ENCODE data around the gene CFAP299. TPM values are rescaled to one million over a fixed set of nuclear protein-coding genes. Genes with fewer than 3 reads are reported as not detected.

Gene CFAP299
- total RNA-seq, 3 donors from 2014 or later = not detected

DNA sequence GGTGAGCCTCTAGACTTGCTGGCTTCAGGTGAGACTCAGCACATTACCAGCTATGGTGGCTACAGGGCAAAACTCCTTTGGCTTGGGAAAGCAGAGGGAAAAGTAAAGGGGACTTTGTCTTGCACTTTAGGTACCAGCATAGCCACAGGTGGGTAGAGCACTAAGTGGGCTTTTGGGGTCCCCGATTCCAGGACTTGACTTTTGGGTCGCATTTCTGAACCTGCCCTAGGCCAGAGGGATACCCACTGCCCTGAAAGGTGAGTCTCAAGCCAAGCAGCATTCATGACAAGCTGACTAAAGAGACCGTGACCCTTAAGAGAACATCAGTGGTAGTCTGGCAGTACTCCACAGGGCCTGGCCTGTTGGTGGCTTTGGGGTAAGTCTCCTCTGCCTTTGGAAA, 224.8 kb downstream of the CFAP299 start:
- TF ChIP-seq, protein P1, sequence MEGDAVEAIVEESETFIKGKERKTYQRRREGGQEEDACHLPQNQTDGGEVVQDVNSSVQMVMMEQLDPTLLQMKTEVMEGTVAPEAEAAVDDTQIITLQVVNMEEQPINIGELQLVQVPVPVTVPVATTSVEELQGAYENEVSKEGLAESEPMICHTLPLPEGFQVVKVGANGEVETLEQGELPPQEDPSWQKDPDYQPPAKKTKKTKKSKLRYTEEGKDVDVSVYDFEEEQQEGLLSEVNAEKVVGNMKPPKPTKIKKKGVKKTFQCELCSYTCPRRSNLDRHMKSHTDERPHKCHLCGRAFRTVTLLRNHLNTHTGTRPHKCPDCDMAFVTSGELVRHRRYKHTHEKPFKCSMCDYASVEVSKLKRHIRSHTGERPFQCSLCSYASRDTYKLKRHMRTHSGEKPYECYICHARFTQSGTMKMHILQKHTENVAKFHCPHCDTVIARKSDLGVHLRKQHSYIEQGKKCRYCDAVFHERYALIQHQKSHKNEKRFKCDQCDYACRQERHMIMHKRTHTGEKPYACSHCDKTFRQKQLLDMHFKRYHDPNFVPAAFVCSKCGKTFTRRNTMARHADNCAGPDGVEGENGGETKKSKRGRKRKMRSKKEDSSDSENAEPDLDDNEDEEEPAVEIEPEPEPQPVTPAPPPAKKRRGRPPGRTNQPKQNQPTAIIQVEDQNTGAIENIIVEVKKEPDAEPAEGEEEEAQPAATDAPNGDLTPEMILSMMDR (IDR thresholded peaks at IDR 0.05) = no peak
- intact Hi-C loops (cut with DNase I, micrococcal nuclease) = no loop called here
- DNase-seq = no peak
- no peaks in the 10 kb centered on the region for H3K4me1 ChIP-seq (ENCODE audit: low read depth)
- no peak for ATAC-seq
- H3K9me3 ChIP-seq = peaks cover 3% of the 10 kb centered on the region
- H3K36me3 ChIP-seq (ENCODE audit: low read depth) = no peaks in the 10 kb centered on the region
- H3K4me3 ChIP-seq = no peak overlapping the region

DNA sequence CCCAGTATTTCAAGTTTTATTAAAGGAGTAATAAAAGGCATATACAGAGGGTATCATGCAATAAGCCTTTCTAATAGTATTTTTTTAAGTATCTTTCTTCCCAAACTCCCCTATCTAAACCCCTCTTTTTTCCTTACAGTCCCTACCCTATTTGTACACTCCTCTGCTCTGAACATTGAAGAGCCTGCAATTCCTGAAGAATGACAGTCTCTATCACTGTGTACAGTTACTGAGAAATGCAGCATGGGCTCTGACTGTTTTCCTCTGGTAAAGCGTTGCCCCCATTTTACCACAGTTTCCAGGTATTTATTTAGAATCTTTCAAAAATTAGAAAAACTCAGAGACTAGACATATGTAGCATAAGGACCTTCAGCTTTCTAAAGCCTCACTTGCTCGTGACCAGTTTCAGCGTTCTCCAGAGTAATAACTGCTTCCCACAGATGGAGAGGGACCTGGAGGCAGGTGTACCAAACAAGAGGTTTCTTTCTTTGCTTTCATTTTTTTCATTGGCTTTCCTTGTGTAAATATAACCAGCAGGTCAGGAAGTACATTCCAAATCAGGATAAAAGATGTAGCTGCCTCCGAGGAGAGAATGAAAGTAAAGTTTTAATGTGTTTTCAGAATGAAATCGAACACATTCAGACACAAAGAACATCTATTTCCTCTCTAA, 230.8 kb downstream of the CFAP299 start:
- H3K4me3 ChIP-seq = no peak overlapping the region
- no peaks in the 10 kb centered on the region for H3K4me1 ChIP-seq (ENCODE audit: low read depth)
- ATAC-seq = peak; percentile 66
- TF ChIP-seq, protein P1 (IDR thresholded peaks at IDR 0.05) = no peak
- H3K36me3 ChIP-seq (ENCODE audit: low read depth) = no peaks in the 10 kb centered on the region
- DNase-seq = no peak
- intact Hi-C loops (cut with DNase I, micrococcal nuclease) = no loop called here
- H3K9me3 ChIP-seq = peaks cover 3% of the 10 kb centered on the region

DNA sequence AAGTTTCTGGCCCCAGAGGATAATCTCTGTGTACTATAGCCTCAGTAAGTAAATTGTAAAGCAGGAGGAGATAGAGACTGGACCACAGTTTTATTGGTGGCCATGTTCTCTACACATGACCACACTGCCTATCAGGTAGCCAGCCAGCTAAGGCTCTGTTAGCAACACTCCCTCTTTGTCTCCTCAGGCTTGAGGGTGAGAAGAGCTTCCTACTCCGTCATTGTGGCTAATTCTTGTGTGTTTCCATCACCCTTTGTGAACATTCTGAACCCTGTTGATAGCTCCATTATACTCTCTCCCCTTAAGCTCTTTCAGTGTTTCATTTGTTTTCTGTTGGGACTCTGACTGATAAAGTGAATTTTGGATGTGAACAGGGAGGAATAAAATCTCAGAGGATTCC, 233.4 kb downstream of the CFAP299 start:
- Histone ChIP-seq H3K4me3 (no peak overlapping the region), H3K36me3 (ENCODE audit: low read depth) (no peaks in the 10 kb centered on the region), H3K4me1 (ENCODE audit: low read depth) (no peaks in the 10 kb centered on the region), H3K9me3 (no peaks in the 10 kb centered on the region)
- ATAC-seq (no peak), DNase-seq (no peak)
- TF ChIP-seq, protein P1 (IDR thresholded peaks at IDR 0.05) = no peak
- intact Hi-C loops (cut with DNase I, micrococcal nuclease) = no loop called here

DNA sequence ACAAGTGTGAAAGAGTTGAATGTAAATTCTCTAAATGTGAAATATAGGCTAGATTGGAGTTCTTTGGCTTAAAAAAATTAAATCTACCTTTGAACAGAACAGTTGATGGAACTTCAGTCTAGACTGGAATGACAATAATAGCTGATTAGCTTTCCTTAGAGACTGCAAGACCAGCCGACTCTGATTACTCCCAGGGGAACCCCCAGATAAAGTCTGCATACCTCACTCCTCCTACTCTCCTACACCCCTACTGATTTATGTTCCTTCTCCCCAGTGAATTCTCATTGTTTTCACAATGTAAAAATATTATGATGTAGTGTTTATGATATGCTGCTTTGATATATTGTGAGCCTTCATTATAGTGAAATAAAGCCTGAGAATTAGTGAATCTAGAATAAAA, 241.3 kb downstream of the CFAP299 start:
- no peak for DNase-seq
- Histone ChIP-seq H3K36me3 (ENCODE audit: low read depth) (no peaks in the 10 kb centered on the region), H3K4me3 (no peak overlapping the region), H3K4me1 (ENCODE audit: low read depth) (no peaks in the 10 kb centered on the region), H3K9me3 (no peaks in the 10 kb centered on the region)
- TF ChIP-seq, protein P1 (IDR thresholded peaks at IDR 0.05) = no peak
- intact Hi-C loops (cut with DNase I, micrococcal nuclease) = no loop called here
- ATAC-seq = no peak

DNA sequence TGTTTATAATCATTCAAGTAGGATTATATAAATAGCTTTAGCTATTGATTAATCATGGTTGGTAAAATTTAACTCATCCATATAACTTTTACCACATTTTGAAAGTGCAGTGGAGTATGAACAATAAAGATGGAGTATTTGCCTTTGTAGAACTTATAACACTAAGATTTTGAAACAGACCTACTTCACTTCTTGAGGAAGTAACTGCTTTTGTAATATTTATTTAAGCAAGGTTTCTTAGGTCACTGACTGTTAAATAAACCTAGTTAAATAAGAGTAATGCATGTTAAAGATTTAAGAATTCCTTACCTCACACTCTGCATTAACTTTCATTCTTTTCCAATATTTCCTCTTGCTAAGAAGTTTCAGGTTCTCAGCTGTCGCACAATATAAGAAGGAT, 242.5 kb downstream of the CFAP299 start:
- no peaks in the 10 kb centered on the region for H3K36me3 ChIP-seq (ENCODE audit: low read depth)
- no peaks in the 10 kb centered on the region for H3K9me3 ChIP-seq
- no peak for ATAC-seq
- no peaks in the 10 kb centered on the region for H3K4me1 ChIP-seq (ENCODE audit: low read depth)
- TF ChIP-seq, protein P1 (IDR thresholded peaks at IDR 0.05) = no peak
- H3K4me3 ChIP-seq = no peak overlapping the region
- DNase-seq = no peak
- intact Hi-C loops (cut with DNase I, micrococcal nuclease) = no loop called here

DNA sequence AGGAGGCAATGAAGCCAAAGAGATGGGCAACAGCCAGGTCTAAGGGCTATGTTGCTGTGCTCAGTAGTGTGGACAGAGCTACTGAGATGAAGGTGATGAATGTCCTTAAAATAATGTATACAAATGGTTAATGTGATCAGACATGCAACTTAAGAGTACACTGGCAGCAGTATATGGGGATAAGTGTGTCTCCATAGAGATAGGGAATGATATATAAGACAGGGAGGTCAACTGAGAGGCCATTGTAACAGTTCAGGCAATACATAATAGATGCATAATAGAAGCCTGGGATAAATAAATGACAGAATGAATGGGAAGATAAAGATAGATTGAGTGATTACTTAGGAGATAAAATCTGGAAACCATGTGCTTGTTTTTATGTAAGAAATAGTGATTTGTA, 250.0 kb downstream of the CFAP299 start:
- DNase-seq (no peak), ATAC-seq (no peak)
- no peak overlapping the region for H3K4me3 ChIP-seq
- no peaks in the 10 kb centered on the region for H3K4me1 ChIP-seq (ENCODE audit: low read depth)
- H3K36me3 ChIP-seq (ENCODE audit: low read depth) = no peaks in the 10 kb centered on the region
- H3K9me3 ChIP-seq = no peaks in the 10 kb centered on the region
- TF ChIP-seq, protein P1 (IDR thresholded peaks at IDR 0.05) = no peak
- intact Hi-C loops (cut with DNase I, micrococcal nuclease) = no loop called here
